Activated T-cell treated with anti-CD3 and anti-CD28 coated beads, Interleukin-2, amount 50 U/mL, for 72 hours (primary cell): ENCODE data around the gene OSCP1. TPM values are rescaled to one million over a fixed set of nuclear protein-coding genes. Genes with fewer than 3 reads are reported as not detected.
A peak's percentile ranks its signal among the peaks of the same experiment; 100 is the strongest.

Experiments used
- ATAC-seq, 2 donors: fragments of 150-1000 bp; cut with Tn5 transposase; replicated peaks in 1 of 2; 2 replicates each; pipeline ENCODE4 v1.10.0; 2021; ENCODE audit warnings: moderate library complexity in 2 of 2, mild to moderate bottlenecking in 1 of 2
- DNase-seq, 2 donors: peaks; one replicate each; pipeline ENCODE4 v3.0.0; 2021 to 2022; ENCODE audit warnings: mixed read lengths in 1 of 2
- H3K27ac Mint-ChIP-seq: one replicate; pipeline ENCODE4 v1.8.0; 2022; ENCODE audit warnings: mild to moderate bottlenecking, moderate library complexity, mixed read lengths
- H3K27me3 Mint-ChIP-seq: one replicate; pipeline ENCODE4 v1.8.0; 2022; ENCODE audit warnings: low read depth, mixed read lengths
- H3K36me3 Mint-ChIP-seq, 2 donors: one replicate each; pipeline ENCODE4 v1.8.0; 2022; ENCODE audit warnings: mixed read lengths in 2 of 2, mild to moderate bottlenecking in 1 of 2; ENCODE audit not compliant: insufficient read depth in 2 of 2
- H3K4me1 Mint-ChIP-seq: one replicate; pipeline ENCODE4 v1.8.0; 2022; ENCODE audit warnings: low read depth, mixed read lengths
- H3K4me3 Mint-ChIP-seq, 2 donors: one replicate each; pipeline ENCODE4 v1.8.0; 2022; ENCODE audit warnings: mild to moderate bottlenecking in 2 of 2, mixed read lengths in 2 of 2, moderate library complexity in 2 of 2
- H3K9me3 Mint-ChIP-seq, 2 donors: one replicate each; pipeline ENCODE4 v1.8.0; 2022; ENCODE audit warnings: mixed read lengths in 2 of 2
- total RNA-seq, 2 donors: library from RNA; stranded (reverse); gene quantifications; one replicate each; pipeline ENCODE4 v1.2.3, GENCODE V29; 2022

Gene OSCP1
- total RNA-seq, 2 donors from 2014 or later = 1.4 to 2.1 TPM

- H3K27ac Mint-ChIP-seq = no peak overlapping the region
- DNase-seq (no peak), ATAC-seq (no peak)
- no peaks in the 10 kb centered on the region for H3K27me3 Mint-ChIP-seq
- no peaks in the 10 kb centered on the region for H3K9me3 Mint-ChIP-seq
- peaks cover 20% of the 10 kb centered on the region for H3K4me1 Mint-ChIP-seq
- peak overlapping the region; percentile 84 to 91 for H3K4me3 Mint-ChIP-seq
- H3K36me3 Mint-ChIP-seq = peaks cover 0 to 8% of the 10 kb centered on the region in 2 donors
Measured at GRCh38 chr1:36450919-36451305, 661 bp upstream of the OSCP1 start.

- H3K27me3 Mint-ChIP-seq = no peaks in the 10 kb centered on the region
- no peak for ATAC-seq
- no peaks in the 10 kb centered on the region for H3K9me3 Mint-ChIP-seq
- H3K4me1 Mint-ChIP-seq = peaks cover 20% of the 10 kb centered on the region
- no peak for DNase-seq
- no peak overlapping the region for H3K4me3 Mint-ChIP-seq
- no peaks in the 10 kb centered on the region for H3K36me3 Mint-ChIP-seq
- H3K27ac Mint-ChIP-seq = no peak overlapping the region
Measured at GRCh38 chr1:36448530-36449056, 1.7 kb downstream of the OSCP1 start.

GRCh38 chr1:36447450-36447849, 2.8 kb downstream of the OSCP1 start:
- no peaks in the 10 kb centered on the region for H3K27me3 Mint-ChIP-seq

GRCh38 chr1:36446746-36447145, 3.5 kb downstream of the OSCP1 start:
- DNase-seq = no peak
- ATAC-seq = no peak
- no peak overlapping the region for H3K27ac Mint-ChIP-seq
- H3K9me3 Mint-ChIP-seq = no peaks in the 10 kb centered on the region
- H3K4me1 Mint-ChIP-seq = peaks cover 19% of the 10 kb centered on the region
- no peak overlapping the region for H3K4me3 Mint-ChIP-seq
- no peaks in the 10 kb centered on the region for H3K36me3 Mint-ChIP-seq
- no peaks in the 10 kb centered on the region for H3K27me3 Mint-ChIP-seq

More at GRCh38 chr1:36447450-36447849, 2.8 kb downstream of the OSCP1 start:
- Mint-ChIP-seq H3K4me1 (peaks cover 20% of the 10 kb centered on the region), H3K4me3 (no peak overlapping the region), H3K36me3 (no peaks in the 10 kb centered on the region), H3K27ac (no peak overlapping the region), H3K9me3 (no peaks in the 10 kb centered on the region)
- DNase-seq (no peak), ATAC-seq (no peak)

- H3K27ac Mint-ChIP-seq = no peak overlapping the region
Measured at GRCh38 chr1:36446271-36446670, 4.0 kb downstream of the OSCP1 start.

GRCh38 chr1:36443297-36443696, 7.0 kb downstream of the OSCP1 start:
- Mint-ChIP-seq H3K27me3 (no peaks in the 10 kb centered on the region), H3K4me1 (peaks cover 5% of the 10 kb centered on the region), H3K36me3 (no peaks in the 10 kb centered on the region), H3K4me3 (no peak overlapping the region), H3K9me3 (no peaks in the 10 kb centered on the region), H3K27ac (no peak overlapping the region)
- DNase-seq (no peak), ATAC-seq (no peak)

More at GRCh38 chr1:36446271-36446670, 4.0 kb downstream of the OSCP1 start:
- ATAC-seq (no peak), DNase-seq (peak; percentile 15 to 21)
- no peaks in the 10 kb centered on the region for H3K27me3 Mint-ChIP-seq
- H3K36me3 Mint-ChIP-seq = no peaks in the 10 kb centered on the region
- H3K4me1 Mint-ChIP-seq = peaks cover 14% of the 10 kb centered on the region
- no peaks in the 10 kb centered on the region for H3K9me3 Mint-ChIP-seq
- H3K4me3 Mint-ChIP-seq = peak overlapping the region in 1 of 2 donors; percentile 12

GRCh38 chr1:36442337-36442736, 7.9 kb downstream of the OSCP1 start:
- Mint-ChIP-seq H3K9me3 (no peaks in the 10 kb centered on the region), H3K4me3 (no peak overlapping the region), H3K27ac (no peak overlapping the region), H3K4me1 (peaks cover 5% of the 10 kb centered on the region), H3K36me3 (no peaks in the 10 kb centered on the region), H3K27me3 (no peaks in the 10 kb centered on the region)
- DNase-seq (no peak), ATAC-seq (no peak)

GRCh38 chr1:36440646-36441045, 9.6 kb downstream of the OSCP1 start:
- Mint-ChIP-seq H3K4me1 (peaks cover 5% of the 10 kb centered on the region), H3K27me3 (no peaks in the 10 kb centered on the region), H3K9me3 (no peaks in the 10 kb centered on the region), H3K27ac (no peak overlapping the region), H3K4me3 (no peak overlapping the region), H3K36me3 (no peaks in the 10 kb centered on the region)
- no peak for ATAC-seq
- DNase-seq = no peak

- DNase-seq = no peak
- Mint-ChIP-seq H3K27me3 (no peaks in the 10 kb centered on the region), H3K36me3 (no peaks in the 10 kb centered on the region)
Measured at GRCh38 chr1:36440044-36440443, 10.2 kb downstream of the OSCP1 start.

GRCh38 chr1:36438715-36439114, 11.5 kb downstream of the OSCP1 start:
- Mint-ChIP-seq H3K36me3 (no peaks in the 10 kb centered on the region), H3K4me1 (peaks cover 5% of the 10 kb centered on the region), H3K9me3 (no peaks in the 10 kb centered on the region), H3K27ac (no peak overlapping the region), H3K27me3 (no peaks in the 10 kb centered on the region), H3K4me3 (no peak overlapping the region)
- no peak for ATAC-seq
- no peak for DNase-seq

More at GRCh38 chr1:36440044-36440443, 10.2 kb downstream of the OSCP1 start:
- ATAC-seq = no peak
- no peak overlapping the region for H3K27ac Mint-ChIP-seq
- H3K9me3 Mint-ChIP-seq = no peaks in the 10 kb centered on the region
- peaks cover 5% of the 10 kb centered on the region for H3K4me1 Mint-ChIP-seq
- no peak overlapping the region for H3K4me3 Mint-ChIP-seq

- no peak overlapping the region for H3K4me3 Mint-ChIP-seq
- H3K36me3 Mint-ChIP-seq = no peaks in the 10 kb centered on the region
- no peaks in the 10 kb centered on the region for H3K27me3 Mint-ChIP-seq
- no peaks in the 10 kb centered on the region for H3K9me3 Mint-ChIP-seq
- ATAC-seq = no peak
- DNase-seq = no peak
- H3K27ac Mint-ChIP-seq = no peak overlapping the region
- peaks cover 5% of the 10 kb centered on the region for H3K4me1 Mint-ChIP-seq
Measured at GRCh38 chr1:36436821-36437220, 13.4 kb downstream of the OSCP1 start.

GRCh38 chr1:36433102-36433501, 17.1 kb downstream of the OSCP1 start:
- no peaks in the 10 kb centered on the region for H3K36me3 Mint-ChIP-seq
- H3K4me3 Mint-ChIP-seq = no peak overlapping the region
- H3K4me1 Mint-ChIP-seq = peaks cover 5% of the 10 kb centered on the region
- no peak for ATAC-seq
- DNase-seq = no peak
- H3K27me3 Mint-ChIP-seq = no peaks in the 10 kb centered on the region
- H3K27ac Mint-ChIP-seq = no peak overlapping the region
- no peaks in the 10 kb centered on the region for H3K9me3 Mint-ChIP-seq

- no peak overlapping the region for H3K27ac Mint-ChIP-seq
- H3K36me3 Mint-ChIP-seq = no peaks in the 10 kb centered on the region
- H3K4me3 Mint-ChIP-seq = no peak overlapping the region
- no peaks in the 10 kb centered on the region for H3K27me3 Mint-ChIP-seq
- no peak for ATAC-seq
- no peak for DNase-seq
- H3K4me1 Mint-ChIP-seq = peaks cover 5% of the 10 kb centered on the region
- no peaks in the 10 kb centered on the region for H3K9me3 Mint-ChIP-seq
Measured at GRCh38 chr1:36432616-36433015, 17.6 kb downstream of the OSCP1 start.

GRCh38 chr1:36425791-36426190, 24.5 kb downstream of the OSCP1 start:
- peak; percentile 66 to 78 for ATAC-seq
- DNase-seq = peak; percentile 4 to 18

More at GRCh38 chr1:36425791-36426190, 24.5 kb downstream of the OSCP1 start:
- peaks cover 13% of the 10 kb centered on the region for H3K4me1 Mint-ChIP-seq
- H3K36me3 Mint-ChIP-seq = peaks cover 0 to under 1% of the 10 kb centered on the region in 2 donors
- no peak overlapping the region for H3K4me3 Mint-ChIP-seq
- H3K27me3 Mint-ChIP-seq = no peaks in the 10 kb centered on the region
- no peaks in the 10 kb centered on the region for H3K9me3 Mint-ChIP-seq
- H3K27ac Mint-ChIP-seq = no peak overlapping the region
